Liver (tissue), 9 donors: ENCODE data around the gene ZNF837. TPM values are rescaled to one million over a fixed set of nuclear protein-coding genes. Genes with fewer than 3 reads are reported as not detected.
A peak's percentile ranks its signal among the peaks of the same experiment; 100 is the strongest.

ENCODE experiments used
- DNase-seq: peaks from one replicate; pipeline ENCODE4 v3.0.0-alpha.2; 2017; ENCODE audit warnings: low spot score
- H3K27ac ChIP-seq, 2 donors: one replicate each; pipeline ENCODE4 v1.7.0; 2013; ENCODE audit warnings: inconsistent platforms in 2 of 2, low read length in 2 of 2, control low read depth in 1 of 2, low read depth in 1 of 2, mild to moderate bottlenecking in 1 of 2
- H3K27me3 ChIP-seq, 4 donors: one replicate each; pipeline versions ENCODE4 v1.6.1 to v1.7.0; 2013; ENCODE audit warnings: low read length in 3 of 4, inconsistent platforms in 1 of 4, mild to moderate bottlenecking in 1 of 4, moderate library complexity in 1 of 4; ENCODE audit not compliant: control insufficient read depth in 4 of 4, insufficient read depth in 4 of 4
- H3K36me3 ChIP-seq, 4 donors: one replicate each; pipeline versions ENCODE4 v1.6.1 to v1.7.0; 2013; ENCODE audit warnings: low read length in 3 of 4, mild to moderate bottlenecking in 3 of 4, low read depth in 1 of 4, moderate library complexity in 1 of 4; ENCODE audit not compliant: control insufficient read depth in 4 of 4, insufficient read depth in 3 of 4
- H3K4me1 ChIP-seq, 4 donors: one replicate each; pipeline versions ENCODE4 v1.6.1 to v1.7.0; 2013; ENCODE audit warnings: low read length in 3 of 4, mild to moderate bottlenecking in 3 of 4, moderate library complexity in 1 of 4; ENCODE audit not compliant: control insufficient read depth in 4 of 4, insufficient read depth in 4 of 4
- H3K4me3 ChIP-seq, 3 donors: one replicate each; pipeline versions ENCODE4 v1.6.1 to v1.7.0; 2013; ENCODE audit warnings: low read length in 3 of 3, control low read depth in 1 of 3, low read depth in 1 of 3, mild to moderate bottlenecking in 1 of 3
- H3K9ac ChIP-seq, 2 donors: one replicate each; pipeline ENCODE4 v1.7.0; 2013; ENCODE audit warnings: low read length in 2 of 2, mild to moderate bottlenecking in 2 of 2, moderate library complexity in 2 of 2, control low read depth in 1 of 2, low read depth in 1 of 2
- H3K9me3 ChIP-seq, 4 donors: one replicate each; pipeline versions ENCODE4 v1.6.1 to v1.7.0; 2013; ENCODE audit warnings: low read length in 3 of 4; ENCODE audit not compliant: control insufficient read depth in 4 of 4
- EGR1 ChIP-seq, 2 donors: IDR thresholded peaks; 2 replicates each; pipeline ENCODE4 v1.6.1; 2016 to 2018; ENCODE audit warnings: antibody characterized with exemption in 2 of 2, low read depth in 2 of 2
- FOXA1 ChIP-seq: IDR thresholded peaks from 2 replicates; pipeline ENCODE4 v1.6.1; 2016; ENCODE audit warnings: antibody characterized with exemption
- FOXA2 ChIP-seq: IDR thresholded peaks from 2 replicates; pipeline ENCODE4 v1.6.1; 2016; ENCODE audit warnings: antibody characterized with exemption
- GABPA ChIP-seq, 2 donors: IDR thresholded peaks in 1 of 2; conservative IDR thresholded peaks in 1 of 2; 2 replicates each; pipeline ENCODE4 v1.6.1; 2016; ENCODE audit warnings: antibody characterized with exemption in 2 of 2, mild to moderate bottlenecking in 1 of 2, moderate library complexity in 1 of 2
- HNF4A ChIP-seq, 2 donors: conservative IDR thresholded peaks; 2 replicates each; pipeline ENCODE4 v1.6.1; 2016; ENCODE audit warnings: antibody characterized with exemption in 2 of 2, mild to moderate bottlenecking in 2 of 2
- JUND ChIP-seq, 2 donors: IDR thresholded peaks; 2 replicates each; pipeline ENCODE4 v1.6.1; 2016; ENCODE audit warnings: antibody characterized with exemption in 2 of 2
- NR2F2 ChIP-seq: IDR thresholded peaks from 2 replicates; pipeline ENCODE4 v1.6.1; 2016; ENCODE audit warnings: antibody characterized with exemption
- RAD21 ChIP-seq, 2 donors: IDR thresholded peaks; 2 replicates each; pipeline ENCODE4 v1.6.1; 2016; ENCODE audit warnings: antibody characterized with exemption in 2 of 2, mild to moderate bottlenecking in 2 of 2
- SP1 ChIP-seq: IDR thresholded peaks from 2 replicates; pipeline ENCODE4 v1.6.1; 2018; ENCODE audit warnings: antibody characterized with exemption, mild to moderate bottlenecking
- YY1 ChIP-seq: IDR thresholded peaks from 2 replicates; pipeline ENCODE4 v1.6.1; 2016; ENCODE audit warnings: antibody characterized with exemption, mild to moderate bottlenecking
- WGBS: extraction: QIAGEN DNeasy Blood & Tissue Kit; methylation state at CpG from one replicate; pipeline ENCODE4 v1.1.7; 2013; 5-methylcytosine and 5-hydroxymethylcytosine counted together
- polyA plus RNA-seq, 2 donors: library from polyadenylated mRNA; stranded (reverse) in 1 of 2; unstranded in 1 of 2; fragments of 200-250 nt in 1 of 2; fragments of >200 nt in 1 of 2; fragmentation: Nextera tagmentation in 1 of 2; extraction: Ambion mirVana in 1 of 2; gene quantifications; one replicate each; pipeline versions ENCODE4 v1.2.1 to v1.2.3, GENCODE V29; 2013 to 2015
- total RNA-seq, 2 donors: library from RNA; depleted of rRNA; stranded (reverse); fragments of >200 nt; gene quantifications; one replicate each; pipeline ENCODE4 v1.2.3, GENCODE V29; 2014
- TF ChIP-seq, protein P1 (sequence below): fragments of 150-350 bp; IDR thresholded peaks from 2 replicates; pipeline ENCODE4 v1.5.1; 2017; ENCODE audit warnings: improper control_type of control experiment, low read depth, low read length; ENCODE audit not compliant: missing input control
- TF ChIP-seq, protein P2 (sequence below): IDR thresholded peaks from 2 replicates; pipeline ENCODE4 v1.6.1; 2016; ENCODE audit warnings: antibody characterized with exemption
- TF ChIP-seq, protein P3 (sequence below): IDR thresholded peaks from 2 replicates; pipeline ENCODE4 v1.6.1; 2016; ENCODE audit warnings: antibody characterized with exemption
- TF ChIP-seq, protein P4 (sequence below): IDR thresholded peaks from 2 replicates; pipeline ENCODE4 v1.6.1; 2016; ENCODE audit warnings: antibody characterized with exemption, mild to moderate bottlenecking
- TF ChIP-seq, protein P5 (sequence below): IDR thresholded peaks from 2 replicates; pipeline ENCODE4 v1.6.1; 2016; ENCODE audit warnings: antibody characterized with exemption
- donor health status: healthy.
- donor health status: healthy.
- donor health status: healthy.
- donor health status: healthy.
- donor health status: healthy.

ZNF837 gene
- total and polyA plus RNA-seq, 4 donors = 0.54 to 3.6 (median 2.3) TPM

DNA sequence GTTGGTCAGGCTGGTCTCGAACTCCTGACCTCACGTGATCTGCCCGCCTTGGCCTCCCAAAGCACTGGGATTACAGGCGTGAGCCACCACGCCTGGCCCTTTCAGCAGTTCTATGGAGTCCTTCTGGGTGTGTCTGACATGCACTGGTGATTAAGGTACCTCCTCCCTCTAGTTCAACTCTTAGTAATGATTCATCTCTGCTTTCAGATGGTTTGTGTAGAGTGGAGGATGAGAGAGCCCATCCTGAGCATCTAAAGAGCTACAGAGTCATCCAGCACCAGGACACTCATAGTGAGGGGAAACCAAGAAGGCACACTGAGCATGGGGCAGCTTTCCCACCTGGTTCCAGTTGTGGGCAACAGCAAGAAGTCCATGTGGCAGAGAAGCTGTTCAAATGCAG, 35.8 kb upstream of the ZNF837 start:
- Histone ChIP-seq H3K4me3 (peak overlapping the region in 1 of 3 donors; percentile 5), H3K9ac (no peak overlapping the region), H3K9me3 (peaks cover 11 to 15% (median 13%) of the 10 kb centered on the region in 4 donors), H3K36me3 (peaks cover 16 to 45% (median 30%) of the 10 kb centered on the region in 4 donors), H3K27ac (no peak overlapping the region), H3K4me1 (no peaks in the 10 kb centered on the region), H3K27me3 (no peaks in the 10 kb centered on the region)
- TF ChIP-seq, protein P1, sequence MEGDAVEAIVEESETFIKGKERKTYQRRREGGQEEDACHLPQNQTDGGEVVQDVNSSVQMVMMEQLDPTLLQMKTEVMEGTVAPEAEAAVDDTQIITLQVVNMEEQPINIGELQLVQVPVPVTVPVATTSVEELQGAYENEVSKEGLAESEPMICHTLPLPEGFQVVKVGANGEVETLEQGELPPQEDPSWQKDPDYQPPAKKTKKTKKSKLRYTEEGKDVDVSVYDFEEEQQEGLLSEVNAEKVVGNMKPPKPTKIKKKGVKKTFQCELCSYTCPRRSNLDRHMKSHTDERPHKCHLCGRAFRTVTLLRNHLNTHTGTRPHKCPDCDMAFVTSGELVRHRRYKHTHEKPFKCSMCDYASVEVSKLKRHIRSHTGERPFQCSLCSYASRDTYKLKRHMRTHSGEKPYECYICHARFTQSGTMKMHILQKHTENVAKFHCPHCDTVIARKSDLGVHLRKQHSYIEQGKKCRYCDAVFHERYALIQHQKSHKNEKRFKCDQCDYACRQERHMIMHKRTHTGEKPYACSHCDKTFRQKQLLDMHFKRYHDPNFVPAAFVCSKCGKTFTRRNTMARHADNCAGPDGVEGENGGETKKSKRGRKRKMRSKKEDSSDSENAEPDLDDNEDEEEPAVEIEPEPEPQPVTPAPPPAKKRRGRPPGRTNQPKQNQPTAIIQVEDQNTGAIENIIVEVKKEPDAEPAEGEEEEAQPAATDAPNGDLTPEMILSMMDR = no peak
- TF ChIP-seq, protein P2, sequence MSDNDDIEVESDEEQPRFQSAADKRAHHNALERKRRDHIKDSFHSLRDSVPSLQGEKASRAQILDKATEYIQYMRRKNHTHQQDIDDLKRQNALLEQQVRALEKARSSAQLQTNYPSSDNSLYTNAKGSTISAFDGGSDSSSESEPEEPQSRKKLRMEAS = no peak
- TF ChIP-seq FOXA2 = no peak
- no peak for TF ChIP-seq YY1
- TF ChIP-seq JUND (IDR thresholded peaks at IDR 0.05) = no peak
- TF ChIP-seq RAD21 (IDR thresholded peaks at IDR 0.05) = no peak
- TF ChIP-seq EGR1 (IDR thresholded peaks at IDR 0.05; ENCODE audit: low read depth in 2 of 2) = no peak
- no peak for TF ChIP-seq NR2F2
- TF ChIP-seq, protein P3, sequence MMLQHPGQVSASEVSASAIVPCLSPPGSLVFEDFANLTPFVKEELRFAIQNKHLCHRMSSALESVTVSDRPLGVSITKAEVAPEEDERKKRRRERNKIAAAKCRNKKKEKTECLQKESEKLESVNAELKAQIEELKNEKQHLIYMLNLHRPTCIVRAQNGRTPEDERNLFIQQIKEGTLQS = no peak
- TF ChIP-seq GABPA (IDR thresholded peaks at IDR 0.05 in 1 of 2, conservative IDR thresholded peaks at IDR 0.05 in 1 of 2) = no peak
- no peak for TF ChIP-seq HNF4A (conservative IDR thresholded peaks at IDR 0.05)
- TF ChIP-seq FOXA1 = no peak
- TF ChIP-seq, protein P4, sequence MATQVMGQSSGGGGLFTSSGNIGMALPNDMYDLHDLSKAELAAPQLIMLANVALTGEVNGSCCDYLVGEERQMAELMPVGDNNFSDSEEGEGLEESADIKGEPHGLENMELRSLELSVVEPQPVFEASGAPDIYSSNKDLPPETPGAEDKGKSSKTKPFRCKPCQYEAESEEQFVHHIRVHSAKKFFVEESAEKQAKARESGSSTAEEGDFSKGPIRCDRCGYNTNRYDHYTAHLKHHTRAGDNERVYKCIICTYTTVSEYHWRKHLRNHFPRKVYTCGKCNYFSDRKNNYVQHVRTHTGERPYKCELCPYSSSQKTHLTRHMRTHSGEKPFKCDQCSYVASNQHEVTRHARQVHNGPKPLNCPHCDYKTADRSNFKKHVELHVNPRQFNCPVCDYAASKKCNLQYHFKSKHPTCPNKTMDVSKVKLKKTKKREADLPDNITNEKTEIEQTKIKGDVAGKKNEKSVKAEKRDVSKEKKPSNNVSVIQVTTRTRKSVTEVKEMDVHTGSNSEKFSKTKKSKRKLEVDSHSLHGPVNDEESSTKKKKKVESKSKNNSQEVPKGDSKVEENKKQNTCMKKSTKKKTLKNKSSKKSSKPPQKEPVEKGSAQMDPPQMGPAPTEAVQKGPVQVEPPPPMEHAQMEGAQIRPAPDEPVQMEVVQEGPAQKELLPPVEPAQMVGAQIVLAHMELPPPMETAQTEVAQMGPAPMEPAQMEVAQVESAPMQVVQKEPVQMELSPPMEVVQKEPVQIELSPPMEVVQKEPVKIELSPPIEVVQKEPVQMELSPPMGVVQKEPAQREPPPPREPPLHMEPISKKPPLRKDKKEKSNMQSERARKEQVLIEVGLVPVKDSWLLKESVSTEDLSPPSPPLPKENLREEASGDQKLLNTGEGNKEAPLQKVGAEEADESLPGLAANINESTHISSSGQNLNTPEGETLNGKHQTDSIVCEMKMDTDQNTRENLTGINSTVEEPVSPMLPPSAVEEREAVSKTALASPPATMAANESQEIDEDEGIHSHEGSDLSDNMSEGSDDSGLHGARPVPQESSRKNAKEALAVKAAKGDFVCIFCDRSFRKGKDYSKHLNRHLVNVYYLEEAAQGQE = no peak
- TF ChIP-seq, protein P5, sequence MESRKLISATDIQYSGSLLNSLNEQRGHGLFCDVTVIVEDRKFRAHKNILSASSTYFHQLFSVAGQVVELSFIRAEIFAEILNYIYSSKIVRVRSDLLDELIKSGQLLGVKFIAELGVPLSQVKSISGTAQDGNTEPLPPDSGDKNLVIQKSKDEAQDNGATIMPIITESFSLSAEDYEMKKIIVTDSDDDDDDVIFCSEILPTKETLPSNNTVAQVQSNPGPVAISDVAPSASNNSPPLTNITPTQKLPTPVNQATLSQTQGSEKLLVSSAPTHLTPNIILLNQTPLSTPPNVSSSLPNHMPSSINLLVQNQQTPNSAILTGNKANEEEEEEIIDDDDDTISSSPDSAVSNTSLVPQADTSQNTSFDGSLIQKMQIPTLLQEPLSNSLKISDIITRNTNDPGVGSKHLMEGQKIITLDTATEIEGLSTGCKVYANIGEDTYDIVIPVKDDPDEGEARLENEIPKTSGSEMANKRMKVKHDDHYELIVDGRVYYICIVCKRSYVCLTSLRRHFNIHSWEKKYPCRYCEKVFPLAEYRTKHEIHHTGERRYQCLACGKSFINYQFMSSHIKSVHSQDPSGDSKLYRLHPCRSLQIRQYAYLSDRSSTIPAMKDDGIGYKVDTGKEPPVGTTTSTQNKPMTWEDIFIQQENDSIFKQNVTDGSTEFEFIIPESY = no peak
- TF ChIP-seq SP1 = no peak
- DNase-seq = no peak
- 96% methylated on average over 5 of the region's 5 CpGs for WGBS
